PC-9 (cell line): Measurements from ENCODE around the gene APOA4.

ENCODE experiments used
- EZH2 ChIP-seq: fragments of 200-600 bp; sonication (generic); IDR thresholded peaks from 2 replicates; pipeline ENCODE4 v1.8.0; 2017; ENCODE audit warnings: antibody characterized with exemption, low read depth
- TF ChIP-seq, protein P1 (sequence below): fragments of 200-600 bp; sonication (generic); conservative IDR thresholded peaks from 2 replicates; pipeline ENCODE4 v1.6.1; 2017; ENCODE audit warnings: mixed run types, antibody characterized with exemption, mild to moderate bottlenecking, moderate library complexity

DNA sequence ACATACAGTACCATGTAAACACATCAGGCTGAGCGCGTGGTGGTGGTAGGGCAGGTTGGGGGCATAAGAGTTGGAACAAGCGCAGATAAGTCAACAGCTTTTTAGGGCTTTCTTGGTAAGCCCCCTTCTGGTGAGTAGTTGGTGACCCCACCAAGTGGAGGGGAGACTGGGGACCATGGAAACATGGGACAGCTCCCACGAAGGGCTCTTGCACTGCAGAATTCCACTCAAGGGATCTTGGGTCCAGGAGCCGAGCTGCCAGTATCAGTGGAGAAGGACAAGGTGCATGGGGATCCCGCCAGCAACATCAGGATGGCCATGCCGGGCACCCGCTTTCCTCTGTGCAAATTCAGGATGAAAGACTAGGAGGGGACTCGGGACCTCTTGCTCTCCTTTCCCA lies 20.6 kb upstream of the APOA4 start:
- TF ChIP-seq, protein P1, sequence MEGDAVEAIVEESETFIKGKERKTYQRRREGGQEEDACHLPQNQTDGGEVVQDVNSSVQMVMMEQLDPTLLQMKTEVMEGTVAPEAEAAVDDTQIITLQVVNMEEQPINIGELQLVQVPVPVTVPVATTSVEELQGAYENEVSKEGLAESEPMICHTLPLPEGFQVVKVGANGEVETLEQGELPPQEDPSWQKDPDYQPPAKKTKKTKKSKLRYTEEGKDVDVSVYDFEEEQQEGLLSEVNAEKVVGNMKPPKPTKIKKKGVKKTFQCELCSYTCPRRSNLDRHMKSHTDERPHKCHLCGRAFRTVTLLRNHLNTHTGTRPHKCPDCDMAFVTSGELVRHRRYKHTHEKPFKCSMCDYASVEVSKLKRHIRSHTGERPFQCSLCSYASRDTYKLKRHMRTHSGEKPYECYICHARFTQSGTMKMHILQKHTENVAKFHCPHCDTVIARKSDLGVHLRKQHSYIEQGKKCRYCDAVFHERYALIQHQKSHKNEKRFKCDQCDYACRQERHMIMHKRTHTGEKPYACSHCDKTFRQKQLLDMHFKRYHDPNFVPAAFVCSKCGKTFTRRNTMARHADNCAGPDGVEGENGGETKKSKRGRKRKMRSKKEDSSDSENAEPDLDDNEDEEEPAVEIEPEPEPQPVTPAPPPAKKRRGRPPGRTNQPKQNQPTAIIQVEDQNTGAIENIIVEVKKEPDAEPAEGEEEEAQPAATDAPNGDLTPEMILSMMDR = no peak
- no peak for TF ChIP-seq EZH2
